HepG2 (cell line): Measurements from ENCODE around the gene VAMP2.

Experiments
- FOXA3 ChIP-seq: IDR thresholded peaks from 2 replicates; pipeline ENCODE4 v1.6.1; 2016; ENCODE audit warnings: missing genetic modification reagents, missing compliant biosample characterization
- KLF15 ChIP-seq: sonication (generic); formaldehyde crosslinking; IDR thresholded peaks from 2 replicates; pipeline ENCODE4 v1.8.1; 2023; ENCODE audit warnings: borderline replicate concordance, mild to moderate bottlenecking, inconsistent platforms, missing genetic modification reagents, mixed read lengths
- ZNF776 ChIP-seq: sonication (generic); formaldehyde crosslinking; IDR thresholded peaks from 2 replicates; pipeline ENCODE4 v1.4.0; 2020; ENCODE audit warnings: mild to moderate bottlenecking, missing genetic modification reagents
- TF ChIP-seq, protein P1 (sequence below): IDR thresholded peaks from 2 replicates; pipeline ENCODE4 v1.6.1; 2012; ENCODE audit warnings: low read length, improper control_type of control experiment
- TF ChIP-seq, protein P2 (sequence below): IDR thresholded peaks from 2 replicates; pipeline ENCODE4 v1.6.1; 2016
- TF ChIP-seq, protein P3 (sequence below): sonication (generic); formaldehyde crosslinking; IDR thresholded peaks from 2 replicates; pipeline ENCODE4 v1.4.0; 2020; ENCODE audit warnings: mild to moderate bottlenecking, missing genetic modification reagents, borderline replicate concordance

DNA sequence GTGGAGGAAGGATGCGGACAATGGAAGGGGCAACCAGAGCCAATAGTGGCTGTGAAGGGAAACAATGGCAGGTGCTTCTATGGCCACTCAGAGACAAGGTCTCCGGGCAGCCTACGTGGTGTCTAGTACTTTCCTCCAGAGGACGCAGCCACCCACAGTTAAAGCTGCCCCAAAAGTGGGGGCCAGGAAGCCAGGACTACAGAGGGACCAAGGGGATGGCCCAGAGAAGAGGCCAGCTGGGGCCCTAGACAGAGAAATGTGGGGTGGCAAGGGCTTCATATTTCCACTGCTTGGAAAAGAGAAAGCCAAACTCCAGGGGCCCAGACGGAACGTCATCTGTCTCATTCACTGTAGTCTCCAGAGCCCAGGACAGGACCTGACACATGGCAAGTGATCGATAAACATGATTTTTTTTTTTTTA lies 9.7 kb downstream of the VAMP2 start:
- no peak for TF ChIP-seq KLF15
- TF ChIP-seq, protein P1, sequence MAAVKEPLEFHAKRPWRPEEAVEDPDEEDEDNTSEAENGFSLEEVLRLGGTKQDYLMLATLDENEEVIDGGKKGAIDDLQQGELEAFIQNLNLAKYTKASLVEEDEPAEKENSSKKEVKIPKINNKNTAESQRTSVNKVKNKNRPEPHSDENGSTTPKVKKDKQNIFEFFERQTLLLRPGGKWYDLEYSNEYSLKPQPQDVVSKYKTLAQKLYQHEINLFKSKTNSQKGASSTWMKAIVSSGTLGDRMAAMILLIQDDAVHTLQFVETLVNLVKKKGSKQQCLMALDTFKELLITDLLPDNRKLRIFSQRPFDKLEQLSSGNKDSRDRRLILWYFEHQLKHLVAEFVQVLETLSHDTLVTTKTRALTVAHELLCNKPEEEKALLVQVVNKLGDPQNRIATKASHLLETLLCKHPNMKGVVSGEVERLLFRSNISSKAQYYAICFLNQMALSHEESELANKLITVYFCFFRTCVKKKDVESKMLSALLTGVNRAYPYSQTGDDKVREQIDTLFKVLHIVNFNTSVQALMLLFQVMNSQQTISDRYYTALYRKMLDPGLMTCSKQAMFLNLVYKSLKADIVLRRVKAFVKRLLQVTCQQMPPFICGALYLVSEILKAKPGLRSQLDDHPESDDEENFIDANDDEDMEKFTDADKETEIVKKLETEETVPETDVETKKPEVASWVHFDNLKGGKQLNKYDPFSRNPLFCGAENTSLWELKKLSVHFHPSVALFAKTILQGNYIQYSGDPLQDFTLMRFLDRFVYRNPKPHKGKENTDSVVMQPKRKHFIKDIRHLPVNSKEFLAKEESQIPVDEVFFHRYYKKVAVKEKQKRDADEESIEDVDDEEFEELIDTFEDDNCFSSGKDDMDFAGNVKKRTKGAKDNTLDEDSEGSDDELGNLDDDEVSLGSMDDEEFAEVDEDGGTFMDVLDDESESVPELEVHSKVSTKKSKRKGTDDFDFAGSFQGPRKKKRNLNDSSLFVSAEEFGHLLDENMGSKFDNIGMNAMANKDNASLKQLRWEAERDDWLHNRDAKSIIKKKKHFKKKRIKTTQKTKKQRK = no peak
- TF ChIP-seq FOXA3 (CRISPR knock-in tag) = no peak
- TF ChIP-seq, protein P2, sequence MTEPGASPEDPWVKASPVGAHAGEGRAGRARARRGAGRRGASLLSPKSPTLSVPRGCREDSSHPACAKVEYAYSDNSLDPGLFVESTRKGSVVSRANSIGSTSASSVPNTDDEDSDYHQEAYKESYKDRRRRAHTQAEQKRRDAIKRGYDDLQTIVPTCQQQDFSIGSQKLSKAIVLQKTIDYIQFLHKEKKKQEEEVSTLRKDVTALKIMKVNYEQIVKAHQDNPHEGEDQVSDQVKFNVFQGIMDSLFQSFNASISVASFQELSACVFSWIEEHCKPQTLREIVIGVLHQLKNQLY = no peak
- TF ChIP-seq, protein P3, sequence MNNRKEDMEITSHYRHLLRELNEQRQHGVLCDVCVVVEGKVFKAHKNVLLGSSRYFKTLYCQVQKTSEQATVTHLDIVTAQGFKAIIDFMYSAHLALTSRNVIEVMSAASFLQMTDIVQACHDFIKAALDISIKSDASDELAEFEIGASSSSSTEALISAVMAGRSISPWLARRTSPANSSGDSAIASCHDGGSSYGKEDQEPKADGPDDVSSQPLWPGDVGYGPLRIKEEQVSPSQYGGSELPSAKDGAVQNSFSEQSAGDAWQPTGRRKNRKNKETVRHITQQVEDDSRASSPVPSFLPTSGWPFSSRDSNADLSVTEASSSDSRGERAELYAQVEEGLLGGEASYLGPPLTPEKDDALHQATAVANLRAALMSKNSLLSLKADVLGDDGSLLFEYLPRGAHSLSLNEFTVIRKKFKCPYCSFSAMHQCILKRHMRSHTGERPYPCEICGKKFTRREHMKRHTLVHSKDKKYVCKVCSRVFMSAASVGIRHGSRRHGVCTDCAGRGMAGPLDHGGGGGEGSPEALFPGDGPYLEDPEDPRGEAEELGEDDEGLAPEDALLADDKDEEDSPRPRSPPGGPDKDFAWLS (CRISPR knock-in tag) = no peak
- no peak for TF ChIP-seq ZNF776
